HuH-7 (cell line): ENCODE results near the gene MRPS12.
"Not testable (repeated sequence)": the region's sequence is repeated elsewhere in the genome, so short reads cannot be mapped to it uniquely, and the experiment has no call there.

Experiments used
- DNase-seq: peaks from one replicate; pipeline ENCODE4 v3.0.0; 2011; ENCODE audit warnings: low spot score

The MRPS12 gene

GRCh38 chr19:38930776-38931520, at the start of gene MRPS12:
Gene MRPS12, plus strand, starts transcription at chr19:38930944. Its CDS starts 351 bp downstream, at chr19:38931295.
- peak; percentile 100 for DNase-seq

GRCh38 chr19:38883286-38883685, 47.5 kb upstream of the MRPS12 start:
- no peak for DNase-seq

- DNase-seq: not testable (repeated sequence)
Observed at GRCh38 chr19:38884691-38885090, 46.1 kb upstream of the MRPS12 start.

- DNase-seq: no peak
Observed at GRCh38 chr19:38888876-38889275, 41.9 kb upstream of the MRPS12 start.

- no peak for DNase-seq
Observed at GRCh38 chr19:38889803-38890202, 40.9 kb upstream of the MRPS12 start.

GRCh38 chr19:38890686-38891085, 40.1 kb upstream of the MRPS12 start:
- DNase-seq: no peak

GRCh38 chr19:38891771-38892170, 39.0 kb upstream of the MRPS12 start:
- DNase-seq: no peak

- no peak for DNase-seq
Observed at GRCh38 chr19:38892841-38893240, 37.9 kb upstream of the MRPS12 start.

- no peak for DNase-seq
Observed at GRCh38 chr19:38893341-38893771, 37.4 kb upstream of the MRPS12 start.

GRCh38 chr19:38894968-38895367, 35.8 kb upstream of the MRPS12 start:
- DNase-seq: no peak

- DNase-seq: no peak
Observed at GRCh38 chr19:38898788-38899446, 31.8 kb upstream of the MRPS12 start.

- DNase-seq: peak; percentile 99
Observed at GRCh38 chr19:38899447-38900201, 31.1 kb upstream of the MRPS12 start, which contains the start of the genes NFKBIB and SIRT2. Gene NFKBIB, plus strand, starts transcription at chr19:38899969. Its CDS starts 64 bp downstream, at chr19:38900033. Gene SIRT2, minus strand, starts transcription at chr19:38899618. Its CDS starts 97 bp downstream, at chr19:38899521.

- peak; percentile 91 for DNase-seq
Observed at GRCh38 chr19:38900202-38900629, 30.5 kb upstream of the MRPS12 start.

- DNase-seq: no peak
Observed at GRCh38 chr19:38900743-38901190, 30.0 kb upstream of the MRPS12 start.

- DNase-seq: no peak
Observed at GRCh38 chr19:38901683-38902082, 29.1 kb upstream of the MRPS12 start.

- no peak for DNase-seq
Observed at GRCh38 chr19:38904581-38905539, 25.9 kb upstream of the MRPS12 start.

GRCh38 chr19:38905620-38906019, 25.1 kb upstream of the MRPS12 start:
- DNase-seq: no peak

GRCh38 chr19:38907227-38907626, 23.5 kb upstream of the MRPS12 start:
- DNase-seq: no peak

GRCh38 chr19:38907670-38908069, 23.1 kb upstream of the MRPS12 start:
- DNase-seq: no peak

- no peak for DNase-seq
Observed at GRCh38 chr19:38908911-38909310, 21.8 kb upstream of the MRPS12 start.

- no peak for DNase-seq
Observed at GRCh38 chr19:38910488-38910887, 20.3 kb upstream of the MRPS12 start.
